K562 (cell line): ENCODE results near the gene MTO1. TPM values are rescaled to one million over a fixed set of nuclear protein-coding genes. Genes with fewer than 3 reads are reported as not detected.

ENCODE experiments used
- ETV1 ChIP-seq: fragments of 450-650 bp; conservative IDR thresholded peaks from 2 replicates; pipeline ENCODE4 v1.6.1; 2016; ENCODE audit warnings: missing genetic modification characterization, control low read depth, low read depth, missing compliant biosample characterization
- FOXK1 ChIP-seq: sonication (generic); formaldehyde crosslinking; IDR thresholded peaks from 2 replicates; pipeline ENCODE4 v1.8.0; 2022; ENCODE audit warnings: missing genetic modification reagents, mild to moderate bottlenecking, borderline replicate concordance
- GATAD2A ChIP-seq: fragments of 450-650 bp; IDR thresholded peaks from 2 replicates; pipeline ENCODE4 v1.6.1; 2017
- GTF2A2 ChIP-seq: IDR thresholded peaks from 2 replicates; pipeline ENCODE4 v1.6.1; 2016; ENCODE audit warnings: mild to moderate bottlenecking, missing genetic modification characterization, missing compliant biosample characterization
- HDAC6 ChIP-seq: IDR thresholded peaks from 2 replicates; pipeline ENCODE4 v1.6.1; 2012; ENCODE audit warnings: low read depth, mild to moderate bottlenecking, control low read depth, inconsistent platforms, low read length, moderate library complexity
- HNRNPK ChIP-seq: fragments of 200-400 bp; formaldehyde crosslinking; IDR thresholded peaks from one replicate; pipeline ENCODE4 v1.6.1; 2018; ENCODE audit warnings: mild to moderate bottlenecking, low read depth, low read length; ENCODE audit not compliant: poor library complexity, severe bottlenecking
- LARP7 ChIP-seq: fragments of 450-650 bp; IDR thresholded peaks from 2 replicates; pipeline ENCODE4 v1.6.1; 2016
- PRDM10 ChIP-seq: fragments of 450-650 bp; IDR thresholded peaks from 2 replicates; pipeline ENCODE4 v1.6.1; 2018; ENCODE audit not compliant: partially characterized antibody
- SAFB ChIP-seq: fragments of 200-400 bp; formaldehyde crosslinking; IDR thresholded peaks from 2 replicates; pipeline ENCODE4 v1.6.1; 2017; ENCODE audit warnings: low read depth, low read length, borderline replicate concordance
- SRSF1 ChIP-seq: fragments of 200-400 bp; formaldehyde crosslinking; IDR thresholded peaks from 2 replicates; pipeline ENCODE4 v1.6.1; 2017; ENCODE audit warnings: mild to moderate bottlenecking, low read depth, low read length, moderate library complexity
- USF2 ChIP-seq: sonication (generic); formaldehyde crosslinking; IDR thresholded peaks from 2 replicates; pipeline ENCODE4 v1.5.0; 2020; ENCODE audit warnings: missing genetic modification reagents
- ZBTB7A ChIP-seq: IDR thresholded peaks from 2 replicates; pipeline ENCODE4 v1.6.1; 2011; ENCODE audit warnings: low read depth, mild to moderate bottlenecking, low read length, moderate library complexity, borderline replicate concordance; ENCODE audit not compliant: control insufficient read depth
- ZNF146 ChIP-seq: IDR thresholded peaks from one replicate; pipeline ENCODE4 v1.6.1; 2018; ENCODE audit warnings: missing compliant biosample characterization; ENCODE audit not compliant: unreplicated experiment
- ZNF232 ChIP-seq: sonication (generic); formaldehyde crosslinking; IDR thresholded peaks from 2 replicates; pipeline ENCODE4 v1.8.0; 2022; ENCODE audit warnings: mild to moderate bottlenecking, missing genetic modification reagents
- ZNF717 ChIP-seq: fragments of 250-450 bp; sonication (Bioruptor Pico); IDR thresholded peaks from 2 replicates; pipeline ENCODE4 v1.5.0; 2021
- polyA plus RNA-seq, 8 experiments: library from polyadenylated mRNA; depleted of rRNA in 4 of 8; stranded (reverse) in 5 of 8; unstranded in 3 of 8; fragments of >200 nt; fragmentation: Nextera tagmentation in 2 of 8; fragmentation: Illumina TruSeq in 1 of 8; extraction: Ambion mirVana in 2 of 8; extraction: Trizol in 1 of 8; gene quantifications; 2 replicates each; pipeline versions ENCODE4 v1.2.1 to v1.2.3, GENCODE V29; 2011 to 2014; ENCODE audit warnings: inconsistent platforms in 1 of 8, missing spikeins in 1 of 8
- total RNA-seq, 7 experiments: library from RNA; depleted of rRNA in 6 of 7; stranded (reverse); fragments of >200 nt in 6 of 7; fragmentation: Illumina TruSeq in 2 of 7; extraction: Trizol in 2 of 7; gene quantifications; 2 replicates each; pipeline versions ENCODE4 v1.2.1 to v1.2.3, GENCODE V29; 2011 to 2021; ENCODE audit warnings: low replicate concordance in 1 of 7

Gene MTO1
- total and polyA plus RNA-seq, 9 of the 15 experiments (the other 6 are each of a cell fraction or from before 2014, with no cell fraction given) = 33.4 to 62.3 (median 50.6) TPM

- TF ChIP-seq SRSF1 (no peak), ZNF232 (CRISPR knock-in tag) (no peak), HNRNPK (no peak), ZNF717 (CRISPR knock-in tag) (no peak), PRDM10 (peak; percentile 98), SAFB (peak; percentile 79; the same call in 1 of the 2 replicates), HDAC6 (no peak), GTF2A2 (tag) (no peak), LARP7 (no peak), USF2 (CRISPR knock-in tag) (no peak), ETV1 (tag) (no peak; the same call in 1 of the 2 replicates), ZNF146 (no peak), ZBTB7A (no peak), FOXK1 (CRISPR knock-in tag) (peak; percentile 70; the same call in 1 of the 2 replicates), GATAD2A (no peak)
Measured at GRCh38 chr6:73461537-73462350, at the start of gene MTO1 (continued).
